Caco-2 (cell line): ENCODE measurements around the gene CACNB2. TPM values are rescaled to one million over a fixed set of nuclear protein-coding genes. Genes with fewer than 3 reads are reported as not detected.

Source experiments
- BruUV-seq: library from RNA; stranded (reverse); fragments of 400-500 nt; replicated peaks from 2 replicates; lab custom pipeline; 2021; lab: Mats Ljungman, UMichigan
- CTCF ChIA-PET: fragments of 300-600 bp; sonication (Branson Sonifier 250); formaldehyde crosslinking; loops from one replicate; lab custom pipeline; 2022; ENCODE audit warnings: antibody characterized with exemption; lab: Charles Lee
- POLR2A ChIA-PET: fragments of 300-600 bp; sonication (Branson Sonifier 250); formaldehyde crosslinking; loops from one replicate; lab custom pipeline; 2022; ENCODE audit warnings: antibody characterized with exemption; lab: Charles Lee
- DNase-seq, 2 experiments: peaks; one replicate each; pipeline versions ENCODE4 v3.0.0 to v3.0.0-alpha.2; 2020 to 2022
- H3K27me3 ChIP-seq: replicated peaks from 2 replicates; pipeline ENCODE4 v1.6.0; 2011; ENCODE audit warnings: low read length; ENCODE audit not compliant: control insufficient read depth, insufficient read depth
- H3K36me3 ChIP-seq: 2 replicates; pipeline ENCODE4 v1.5.1; 2011; ENCODE audit warnings: low read length; ENCODE audit not compliant: control insufficient read depth, insufficient read depth
- H3K4me1 ChIP-seq: fragments of 250-450 bp; sonication (Bioruptor Pico); 2 replicates; pipeline ENCODE4 v1.5.1; 2020; ENCODE audit warnings: mild to moderate bottlenecking
- H3K4me3 ChIP-seq: 2 replicates; pipeline ENCODE4 v1.5.1; 2011; ENCODE audit warnings: low read depth, mild to moderate bottlenecking, control low read depth, low read length
- H3K9me3 ChIP-seq: fragments of 250-450 bp; sonication (Bioruptor Pico); 2 replicates; pipeline ENCODE4 v1.5.1; 2020; ENCODE audit warnings: mild to moderate bottlenecking, moderate library complexity
- H3K27ac Mint-ChIP-seq: one replicate; pipeline ENCODE4 v1.8.0; 2022; ENCODE audit warnings: mixed read lengths; ENCODE audit not compliant: unreplicated experiment
- H3K27me3 Mint-ChIP-seq: one replicate; pipeline ENCODE4 v1.8.0; 2022; ENCODE audit warnings: mixed read lengths; ENCODE audit not compliant: insufficient read depth, unreplicated experiment
- H3K36me3 Mint-ChIP-seq: one replicate; pipeline ENCODE4 v1.8.0; 2022; ENCODE audit warnings: mild to moderate bottlenecking, mixed read lengths; ENCODE audit not compliant: insufficient read depth, unreplicated experiment
- H3K4me1 Mint-ChIP-seq: one replicate; pipeline ENCODE4 v1.8.0; 2022; ENCODE audit warnings: low read depth, mixed read lengths; ENCODE audit not compliant: unreplicated experiment
- H3K4me3 Mint-ChIP-seq: one replicate; pipeline ENCODE4 v1.8.0; 2022; ENCODE audit warnings: mild to moderate bottlenecking, moderate library complexity, mixed read lengths; ENCODE audit not compliant: unreplicated experiment
- H3K9me3 Mint-ChIP-seq: one replicate; pipeline ENCODE4 v1.8.0; 2022; ENCODE audit warnings: mixed read lengths; ENCODE audit not compliant: unreplicated experiment
- CTCF ChIP-seq, 2 experiments: fragments of 200-600 bp in 1 of 2; IDR thresholded peaks; 1 replicate in 1 of 2; 2 replicates in 1 of 2; pipeline versions ENCODE4 v1.5.1 to v1.8.0; 2011 to 2022; ENCODE audit warnings: antibody characterized with exemption in 1 of 2, control low read depth in 1 of 2, inconsistent platforms in 1 of 2, low read depth in 1 of 2, low read length in 1 of 2, mild to moderate bottlenecking in 1 of 2, moderate library complexity in 1 of 2; ENCODE audit not compliant: insufficient read depth in 1 of 2, severe bottlenecking in 1 of 2, unreplicated experiment in 1 of 2
- intact Hi-C: fragments of 100-400 bp; cut with micrococcal nuclease; formaldehyde crosslinking; loops from one replicate; pipeline ENCODE4 v1.10.0; 2022; ENCODE audit not compliant: unreplicated experiment
- total RNA-seq: library from RNA; stranded (reverse); gene quantifications from 2 replicates; pipeline ENCODE4 v1.2.3, GENCODE V29; 2022

CACNB2 gene
- total RNA-seq, 1 experiment from 2014 or later: 0.98 TPM

GRCh38 chr10:18323916-18324315 is 183.7 kb downstream of the CACNB2 start:
- H3K27me3 ChIP-seq: no peaks in the 10 kb centered on the region
- Mint-ChIP-seq H3K4me3 (no peak overlapping the region), H3K9me3 (no peaks in the 10 kb centered on the region), H3K27me3 (peaks cover 11% of the 10 kb centered on the region), H3K36me3 (no peaks in the 10 kb centered on the region), H3K4me1 (no peaks in the 10 kb centered on the region), H3K27ac (no peak overlapping the region)
- H3K36me3 ChIP-seq: no peaks in the 10 kb centered on the region
- no TSS peak for BruUV-seq
- TF ChIP-seq CTCF (IDR thresholded peaks at IDR 0.05; ENCODE audit: insufficient read depth in 1 of 2, low read depth in 1 of 2, low read length in 1 of 2, severe bottlenecking in 1 of 2, unreplicated experiment in 1 of 2): no peak
- H3K4me3 ChIP-seq: no peak overlapping the region
- CTCF ChIA-PET: no interaction called here
- no peak for DNase-seq
- POLR2A ChIA-PET: no interaction called here
- H3K4me1 ChIP-seq: no peaks in the 10 kb centered on the region
- H3K9me3 ChIP-seq: 0 out of 2 replicates have a peak, but pooled peaks cover 4% of the 10 kb centered on the region
- intact Hi-C loops: no loop called here

- Histone ChIP-seq H3K4me1 (no peaks in the 10 kb centered on the region), H3K36me3 (no peaks in the 10 kb centered on the region), H3K9me3 (no peaks in the 10 kb centered on the region), H3K27me3 (no peaks in the 10 kb centered on the region), H3K4me3 (no peak overlapping the region)
- no peak for DNase-seq
- Mint-ChIP-seq H3K27ac (no peak overlapping the region), H3K36me3 (no peaks in the 10 kb centered on the region), H3K4me3 (no peak overlapping the region), H3K9me3 (no peaks in the 10 kb centered on the region), H3K4me1 (no peaks in the 10 kb centered on the region), H3K27me3 (peaks cover 11% of the 10 kb centered on the region)
- POLR2A ChIA-PET: no interaction called here
- intact Hi-C loops: no loop called here
- no peak for TF ChIP-seq CTCF (IDR thresholded peaks at IDR 0.05; ENCODE audit: insufficient read depth in 1 of 2, low read depth in 1 of 2, low read length in 1 of 2, severe bottlenecking in 1 of 2, unreplicated experiment in 1 of 2)
- no TSS peak for BruUV-seq
- CTCF ChIA-PET: interaction anchor here (1.0 kb wide), 1 partner anchor 13 kb away, joined by 3 read pairs; no protein-coding TSS in a partner anchor
Measured at GRCh38 chr10:18325410-18325809, 185.2 kb downstream of the CACNB2 start.

- Mint-ChIP-seq H3K27me3 (peaks cover 11% of the 10 kb centered on the region), H3K36me3 (no peaks in the 10 kb centered on the region), H3K4me1 (no peaks in the 10 kb centered on the region), H3K27ac (no peak overlapping the region), H3K9me3 (no peaks in the 10 kb centered on the region), H3K4me3 (no peak overlapping the region)
- ChIA-PET CTCF (interaction anchor here (1.0 kb wide), 1 partner anchor 14 kb away, joined by 3 read pairs; no protein-coding TSS in a partner anchor), POLR2A (no interaction called here)
- H3K27me3 ChIP-seq: no peaks in the 10 kb centered on the region
- no peak for TF ChIP-seq CTCF (IDR thresholded peaks at IDR 0.05; ENCODE audit: insufficient read depth in 1 of 2, low read depth in 1 of 2, low read length in 1 of 2, severe bottlenecking in 1 of 2, unreplicated experiment in 1 of 2)
- no TSS peak for BruUV-seq
- no peak overlapping the region for H3K4me3 ChIP-seq
- no peaks in the 10 kb centered on the region for H3K36me3 ChIP-seq
- intact Hi-C loops: no loop called here
- no peak for DNase-seq
- no peaks in the 10 kb centered on the region for H3K9me3 ChIP-seq
- no peaks in the 10 kb centered on the region for H3K4me1 ChIP-seq
Measured at GRCh38 chr10:18325889-18326531, 185.8 kb downstream of the CACNB2 start.
